Measurements from ENCODE around the gene CCDC106. TPM values are rescaled to one million over a fixed set of nuclear protein-coding genes. Genes with fewer than 3 reads are reported as not detected.

The CCDC106 gene
- total RNA-seq, 1 experiment from 2014 or later, result 19.9 TPM

- no peak overlapping the region for H2BK5ac ChIP-seq (ENCODE audit: insufficient read length, low read length)
- H4K5ac ChIP-seq (ENCODE audit: insufficient read length, low read depth, low read length), result no peak overlapping the region
- no peak overlapping the region for H3K4ac ChIP-seq (ENCODE audit: low read depth, low read length)
- peak overlapping the region; percentile 73 for H3K4me2 ChIP-seq (ENCODE audit: insufficient read depth, insufficient read length, low read length)
- DNase-seq, result no peak
- H3K56ac ChIP-seq (ENCODE audit: insufficient read length, low read depth, low read length), result no peak overlapping the region
- Mint-ChIP-seq H3K27ac (peak overlapping the region; percentile 86 to 96 (median 96); a peak in 6 of 7 replicates), H3K36me3 (ENCODE audit: insufficient read depth in 1 of 3, low read depth in 3 of 3) (peaks cover 24 to 42% (median 37%) of the 10 kb centered on the region in 3 experiments), H3K27me3 (ENCODE audit: low read depth) (peaks cover 3% of the 10 kb centered on the region; the same call in 1 of the 2 replicates), H3K4me1 (peaks cover 22 to 39% of the 10 kb centered on the region in 2 experiments), H3K9me3 (peaks cover 0 to 4% of the 10 kb centered on the region in 2 experiments; a peak in 3 of 5 replicates), H3K4me3 (peak overlapping the region; percentile 97)
- peaks cover 3% of the 10 kb centered on the region for H3K79me1 ChIP-seq (ENCODE audit: insufficient read depth, low read depth, low read length, poor library complexity, severe bottlenecking)
- H3K79me2 ChIP-seq (ENCODE audit: insufficient read depth, low read length), result peaks cover 7% of the 10 kb centered on the region; the same call in 1 of the 2 replicates
- no peak overlapping the region for H3K23ac ChIP-seq (ENCODE audit: insufficient read length, low read depth, low read length)
- H3K9me3 ChIP-seq (ENCODE audit: control insufficient read depth, low read depth, low read length), result no peaks in the 10 kb centered on the region
- peak overlapping the region; percentile 14 for H3K9ac ChIP-seq (ENCODE audit: extremely low read depth, insufficient read length, low read length)
- H4K20me1 ChIP-seq (ENCODE audit: control insufficient read depth, insufficient read depth, insufficient read length), result no peaks in the 10 kb centered on the region
- H3K18ac ChIP-seq (ENCODE audit: insufficient read length, low read depth, low read length), result no peak overlapping the region
- no peaks in the 10 kb centered on the region for H3K4me1 ChIP-seq (ENCODE audit: insufficient read depth, low read length)
- H3K23me2 ChIP-seq (ENCODE audit: insufficient read length, low read depth, low read length, poor library complexity, severe bottlenecking), result peaks cover 30% of the 10 kb centered on the region
- H2BK120ac ChIP-seq (ENCODE audit: low read depth, low read length, poor library complexity, severe bottlenecking), result no peak overlapping the region
- no peak overlapping the region for H4K91ac ChIP-seq (ENCODE audit: insufficient read length, low read depth, low read length)
- no peak overlapping the region for H3K27ac ChIP-seq (ENCODE audit: insufficient read length, low read depth, low read length)
- no CpG with 5 or more reads among the region's 65 CpGs for WGBS (ENCODE audit: extremely low coverage, insufficient read length, low lambda C conversion rate)
- H3K27me3 ChIP-seq (ENCODE audit: insufficient read depth, low read length), result no peaks in the 10 kb centered on the region
- H2AK5ac ChIP-seq (ENCODE audit: insufficient read length, low read length), result no peak overlapping the region
- H2BK20ac ChIP-seq (ENCODE audit: low read depth, low read length, poor library complexity, severe bottlenecking), result no peak overlapping the region
- H3T11ph ChIP-seq (ENCODE audit: low read length), result no peak overlapping the region
- H3K14ac ChIP-seq (ENCODE audit: insufficient read depth, low read length), result no peak overlapping the region
- no peak overlapping the region for H2BK12ac ChIP-seq (ENCODE audit: insufficient read length, low read depth, low read length)
- H4K8ac ChIP-seq (replicated peaks; ENCODE audit: insufficient read length, low read depth, low read length), result no peak overlapping the region
- H2BK15ac ChIP-seq (ENCODE audit: low read depth, low read length), result no peak overlapping the region
- TF ChIP-seq CTCF (conservative IDR thresholded peaks at IDR 0.05), result no peak
- H2AFZ ChIP-seq (ENCODE audit: low read length), result no peak overlapping the region
These were observed 5.6 kb upstream of the CCDC106 start for GRCh38 chr19:55642153-55643002.

Measured in H9 (cell line).